Measurements from ENCODE around the gene ATF6B. TPM values are rescaled to one million over a fixed set of nuclear protein-coding genes. Genes with fewer than 3 reads are reported as not detected.

The ATF6B gene
- polyA plus RNA-seq, 1 experiment, result 69.2 TPM

- no peak for DNase-seq (ENCODE audit: low read depth)
- TF ChIP-seq, protein P1, sequence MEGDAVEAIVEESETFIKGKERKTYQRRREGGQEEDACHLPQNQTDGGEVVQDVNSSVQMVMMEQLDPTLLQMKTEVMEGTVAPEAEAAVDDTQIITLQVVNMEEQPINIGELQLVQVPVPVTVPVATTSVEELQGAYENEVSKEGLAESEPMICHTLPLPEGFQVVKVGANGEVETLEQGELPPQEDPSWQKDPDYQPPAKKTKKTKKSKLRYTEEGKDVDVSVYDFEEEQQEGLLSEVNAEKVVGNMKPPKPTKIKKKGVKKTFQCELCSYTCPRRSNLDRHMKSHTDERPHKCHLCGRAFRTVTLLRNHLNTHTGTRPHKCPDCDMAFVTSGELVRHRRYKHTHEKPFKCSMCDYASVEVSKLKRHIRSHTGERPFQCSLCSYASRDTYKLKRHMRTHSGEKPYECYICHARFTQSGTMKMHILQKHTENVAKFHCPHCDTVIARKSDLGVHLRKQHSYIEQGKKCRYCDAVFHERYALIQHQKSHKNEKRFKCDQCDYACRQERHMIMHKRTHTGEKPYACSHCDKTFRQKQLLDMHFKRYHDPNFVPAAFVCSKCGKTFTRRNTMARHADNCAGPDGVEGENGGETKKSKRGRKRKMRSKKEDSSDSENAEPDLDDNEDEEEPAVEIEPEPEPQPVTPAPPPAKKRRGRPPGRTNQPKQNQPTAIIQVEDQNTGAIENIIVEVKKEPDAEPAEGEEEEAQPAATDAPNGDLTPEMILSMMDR (IDR thresholded peaks at IDR 0.05; ENCODE audit: insufficient read depth, low read depth, low read length), result no peak
- Histone ChIP-seq H3K36me3 (ENCODE audit: control insufficient read depth, insufficient read depth, low read length) (no peaks in the 10 kb centered on the region), H3K4me3 (ENCODE audit: low read depth, low read length) (no peak overlapping the region), H3K27me3 (ENCODE audit: control insufficient read depth, insufficient read depth, low read length) (no peaks in the 10 kb centered on the region)
- CTCF ChIA-PET, result interaction anchor here (0.9 to 5.0 kb wide), 7 partner anchors 11 to 48 kb away, joined by 3 to 51 read pairs (median 4); partner anchors contain the start of gene PRRT1
- POLR2A ChIA-PET, result interaction anchor here (1.0 kb wide), 1 partner anchor 36 kb away, joined by 3 read pairs; no protein-coding TSS in a partner anchor
These were observed 778 bp upstream of the ATF6B start for GRCh38 chr6:32128751-32129296.

GRCh38 chr6:32127409-32127716, 683 bp downstream of the ATF6B start:
- POLR2A ChIA-PET, result no interaction called here
- DNase-seq (ENCODE audit: low read depth), result no peak
- no peaks in the 10 kb centered on the region for H3K36me3 ChIP-seq (ENCODE audit: control insufficient read depth, insufficient read depth, low read length)
- CTCF ChIA-PET, result interaction anchor here (0.8 to 5.0 kb wide), 6 partner anchors 9 to 118 kb away, joined by 3 to 51 read pairs (median 3); no protein-coding TSS in a partner anchor
- TF ChIP-seq, protein P1 (IDR thresholded peaks at IDR 0.05; ENCODE audit: insufficient read depth, low read depth, low read length), result no peak
- peak overlapping the region; percentile 79 for H3K4me3 ChIP-seq (ENCODE audit: low read depth, low read length)
- no peaks in the 10 kb centered on the region for H3K27me3 ChIP-seq (ENCODE audit: control insufficient read depth, insufficient read depth, low read length)

DNA sequence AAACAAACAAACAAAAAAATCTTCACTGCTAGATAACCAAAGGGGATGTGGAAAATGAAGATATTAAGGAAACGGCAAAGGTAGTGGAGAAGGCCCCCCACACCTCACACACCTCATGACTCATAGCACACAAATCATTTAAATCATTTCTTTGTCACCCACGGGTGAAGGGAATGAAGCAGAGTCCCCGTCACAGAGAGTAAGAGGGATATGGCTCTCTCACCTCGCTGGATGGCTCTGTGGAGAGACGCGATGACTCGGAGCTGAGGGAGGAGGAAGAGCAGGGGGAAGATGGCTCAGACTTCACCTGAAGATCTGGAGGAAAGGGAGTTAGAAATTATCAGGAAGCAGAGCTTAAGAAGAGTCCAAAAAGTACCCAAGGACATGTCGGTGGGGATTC, 1.2 kb downstream of the ATF6B start:
- no peak for DNase-seq (ENCODE audit: low read depth)
- TF ChIP-seq, protein P1 (IDR thresholded peaks at IDR 0.05; ENCODE audit: insufficient read depth, low read depth, low read length), result no peak
- ChIA-PET POLR2A (no interaction called here), CTCF (interaction anchor here (0.8 to 5.0 kb wide), 6 partner anchors 9 to 119 kb away, joined by 3 to 51 read pairs (median 3); no protein-coding TSS in a partner anchor)
- Histone ChIP-seq H3K36me3 (ENCODE audit: control insufficient read depth, insufficient read depth, low read length) (peaks cover 3% of the 10 kb centered on the region), H3K27me3 (ENCODE audit: control insufficient read depth, insufficient read depth, low read length) (no peaks in the 10 kb centered on the region), H3K4me3 (ENCODE audit: low read depth, low read length) (peak overlapping the region; percentile 79)

- DNase-seq (ENCODE audit: low read depth), result no peak
- Histone ChIP-seq H3K4me3 (ENCODE audit: low read depth, low read length) (no peak overlapping the region), H3K27me3 (ENCODE audit: control insufficient read depth, insufficient read depth, low read length) (no peaks in the 10 kb centered on the region), H3K36me3 (ENCODE audit: control insufficient read depth, insufficient read depth, low read length) (peaks cover 14% of the 10 kb centered on the region)
- ChIA-PET CTCF (no interaction called here), POLR2A (no interaction called here)
- TF ChIP-seq, protein P1 (IDR thresholded peaks at IDR 0.05; ENCODE audit: insufficient read depth, low read depth, low read length), result no peak
These were observed 4.4 kb downstream of the ATF6B start for GRCh38 chr6:32123681-32124080.

DNA sequence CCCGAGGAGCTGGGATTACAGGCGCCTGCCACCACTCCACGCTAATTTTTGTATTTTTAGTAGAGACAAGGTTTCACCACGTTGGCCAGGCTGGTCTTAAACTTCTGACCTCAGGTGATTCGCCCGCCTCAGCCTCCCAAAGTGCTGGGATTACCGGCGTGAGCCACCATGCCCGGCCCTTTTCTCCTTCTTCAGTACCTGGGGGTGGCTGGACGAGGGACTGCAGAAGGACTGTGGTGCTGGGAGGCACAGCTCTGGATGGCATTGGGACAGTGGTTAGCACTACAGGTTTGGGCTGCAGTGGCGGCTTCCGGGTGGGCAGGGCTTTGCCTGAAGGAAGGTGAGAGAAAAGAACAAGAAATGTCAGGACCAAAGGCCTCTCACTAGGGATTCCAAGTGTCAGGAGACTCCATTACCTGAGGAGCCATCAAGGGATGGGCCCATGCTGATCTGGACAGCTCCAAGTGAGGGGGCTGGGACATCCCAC, 7.4 kb downstream of the ATF6B start:
- Histone ChIP-seq H3K36me3 (ENCODE audit: control insufficient read depth, insufficient read depth, low read length) (peaks cover 27% of the 10 kb centered on the region), H3K27me3 (ENCODE audit: control insufficient read depth, insufficient read depth, low read length) (no peaks in the 10 kb centered on the region), H3K4me3 (ENCODE audit: low read depth, low read length) (no peak overlapping the region)
- ChIA-PET CTCF (interaction anchor here (1.1 to 5.2 kb wide), 4 partner anchors 8 to 135 kb away, joined by 3 to 51 read pairs (median 18); partner anchors contain the start of genes ATF6B and FKBPL), POLR2A (no interaction called here)
- TF ChIP-seq, protein P1 (IDR thresholded peaks at IDR 0.05; ENCODE audit: insufficient read depth, low read depth, low read length), result no peak
- DNase-seq (ENCODE audit: low read depth), result no peak
